Astrocyte (in vitro differentiated cells and primary cell): ENCODE results near the gene ALG6. TPM values are rescaled to one million over a fixed set of nuclear protein-coding genes. Genes with fewer than 3 reads are reported as not detected.

ENCODE experiments used
- DNase-seq: peaks from one replicate; pipeline ENCODE4 v3.0.0-alpha.2; 2010; ENCODE audit warnings: low read depth
- FAIRE-seq: peaks from 2 replicates; lab custom pipeline; 2011; peaks lifted over from hg19 to GRCh38; lab: Jason Lieb, UNC
- H2AFZ ChIP-seq: 2 replicates; pipeline ENCODE4 v1.6.0; 2012; ENCODE audit warnings: low read depth, low read length, inconsistent platforms
- H3K27ac ChIP-seq: 2 replicates; pipeline ENCODE4 v1.5.1; 2011; ENCODE audit warnings: low read depth, low read length, inconsistent platforms
- H3K27me3 ChIP-seq: 2 replicates; pipeline ENCODE4 v1.6.0; 2011; ENCODE audit warnings: low read length, inconsistent platforms; ENCODE audit not compliant: insufficient read depth
- H3K36me3 ChIP-seq: 2 replicates; pipeline ENCODE4 v1.5.1; 2011; ENCODE audit warnings: low read length, inconsistent platforms; ENCODE audit not compliant: insufficient read depth
- H3K4me1 ChIP-seq: 2 replicates; pipeline ENCODE4 v1.5.1; 2011; ENCODE audit warnings: low read length, inconsistent platforms; ENCODE audit not compliant: insufficient read depth
- H3K4me2 ChIP-seq: 2 replicates; pipeline ENCODE4 v1.6.0; 2012; ENCODE audit warnings: low read length, inconsistent platforms
- H3K4me3 ChIP-seq: 2 replicates; pipeline ENCODE4 v1.5.1; 2011; ENCODE audit warnings: low read depth, mild to moderate bottlenecking, low read length, inconsistent platforms; ENCODE audit not compliant: insufficient read depth
- H3K79me2 ChIP-seq: 2 replicates; pipeline ENCODE4 v1.6.0; 2012; ENCODE audit warnings: mild to moderate bottlenecking, low read length, inconsistent platforms; ENCODE audit not compliant: insufficient read depth
- H3K9ac ChIP-seq: 2 replicates; pipeline ENCODE4 v1.6.0; 2012; ENCODE audit warnings: mild to moderate bottlenecking, low read length, inconsistent platforms
- H3K9me3 ChIP-seq: 2 replicates; pipeline ENCODE4 v1.5.1; 2012; ENCODE audit warnings: low read depth, mild to moderate bottlenecking, low read length, inconsistent platforms; ENCODE audit not compliant: insufficient read depth
- H4K20me1 ChIP-seq: 2 replicates; pipeline ENCODE4 v1.6.0; 2012; ENCODE audit warnings: low read length, inconsistent platforms; ENCODE audit not compliant: insufficient read depth
- H3K27ac Mint-ChIP-seq: one replicate; pipeline ENCODE4 v1.8.0; 2021; ENCODE audit warnings: mild to moderate bottlenecking, mixed read lengths; ENCODE audit not compliant: unreplicated experiment
- H3K27me3 Mint-ChIP-seq: one replicate; pipeline ENCODE4 v1.8.0; 2021; ENCODE audit warnings: low read depth, mixed read lengths; ENCODE audit not compliant: unreplicated experiment
- H3K36me3 Mint-ChIP-seq: one replicate; pipeline ENCODE4 v1.8.0; 2021; ENCODE audit warnings: low read depth, mixed read lengths; ENCODE audit not compliant: unreplicated experiment
- H3K4me1 Mint-ChIP-seq: one replicate; pipeline ENCODE4 v1.8.0; 2021; ENCODE audit warnings: low read depth, mixed read lengths; ENCODE audit not compliant: unreplicated experiment
- H3K4me3 Mint-ChIP-seq: one replicate; pipeline ENCODE4 v1.8.0; 2021; ENCODE audit warnings: mild to moderate bottlenecking, moderate library complexity, mixed read lengths; ENCODE audit not compliant: unreplicated experiment
- H3K9me3 Mint-ChIP-seq: one replicate; pipeline ENCODE4 v1.8.0; 2021; ENCODE audit warnings: mild to moderate bottlenecking, mixed read lengths; ENCODE audit not compliant: unreplicated experiment
- EZH2 ChIP-seq: IDR thresholded peaks from 2 replicates; pipeline ENCODE4 v1.6.1; 2012; ENCODE audit warnings: mild to moderate bottlenecking, low read length, inconsistent platforms; ENCODE audit not compliant: insufficient read depth
- total RNA-seq: library from RNA; stranded (reverse); gene quantifications from 2 replicates; pipeline ENCODE4 v1.2.1, GENCODE V29; 2021
- TF ChIP-seq, protein P1 (sequence below): IDR thresholded peaks from 2 replicates; pipeline ENCODE4 v1.5.1; 2011; ENCODE audit warnings: low read depth, mild to moderate bottlenecking, inconsistent platforms, low read length, moderate library complexity; ENCODE audit not compliant: insufficient read depth

Gene ALG6
- total RNA-seq, 1 donor from 2014 or later: 7.8 TPM

DNA sequence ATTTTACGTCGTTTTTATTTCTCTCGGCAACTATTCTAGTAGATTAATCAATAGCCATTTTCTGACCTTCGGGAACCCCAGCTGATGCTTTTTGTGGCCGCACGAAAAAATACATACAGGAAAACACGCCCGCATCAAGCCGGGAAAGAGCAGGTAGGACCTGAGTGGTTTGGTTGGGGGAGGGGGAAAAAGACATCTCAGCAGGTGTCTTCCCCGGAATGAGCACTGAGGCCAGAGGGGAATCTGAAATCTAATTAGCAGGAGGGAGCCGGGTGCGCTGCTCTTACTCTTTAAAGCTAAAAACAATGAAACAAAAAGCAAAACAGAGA lies 45.7 kb upstream of the ALG6 start:
- H3K27me3 Mint-ChIP-seq: peaks cover 65% of the 10 kb centered on the region
- H3K36me3 ChIP-seq: no peaks in the 10 kb centered on the region
- H3K9me3 Mint-ChIP-seq: peaks cover 35% of the 10 kb centered on the region
- TF ChIP-seq EZH2: no peak
- TF ChIP-seq, protein P1, sequence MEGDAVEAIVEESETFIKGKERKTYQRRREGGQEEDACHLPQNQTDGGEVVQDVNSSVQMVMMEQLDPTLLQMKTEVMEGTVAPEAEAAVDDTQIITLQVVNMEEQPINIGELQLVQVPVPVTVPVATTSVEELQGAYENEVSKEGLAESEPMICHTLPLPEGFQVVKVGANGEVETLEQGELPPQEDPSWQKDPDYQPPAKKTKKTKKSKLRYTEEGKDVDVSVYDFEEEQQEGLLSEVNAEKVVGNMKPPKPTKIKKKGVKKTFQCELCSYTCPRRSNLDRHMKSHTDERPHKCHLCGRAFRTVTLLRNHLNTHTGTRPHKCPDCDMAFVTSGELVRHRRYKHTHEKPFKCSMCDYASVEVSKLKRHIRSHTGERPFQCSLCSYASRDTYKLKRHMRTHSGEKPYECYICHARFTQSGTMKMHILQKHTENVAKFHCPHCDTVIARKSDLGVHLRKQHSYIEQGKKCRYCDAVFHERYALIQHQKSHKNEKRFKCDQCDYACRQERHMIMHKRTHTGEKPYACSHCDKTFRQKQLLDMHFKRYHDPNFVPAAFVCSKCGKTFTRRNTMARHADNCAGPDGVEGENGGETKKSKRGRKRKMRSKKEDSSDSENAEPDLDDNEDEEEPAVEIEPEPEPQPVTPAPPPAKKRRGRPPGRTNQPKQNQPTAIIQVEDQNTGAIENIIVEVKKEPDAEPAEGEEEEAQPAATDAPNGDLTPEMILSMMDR: no peak
- no peak overlapping the region for H3K27ac ChIP-seq
- peaks cover 7% of the 10 kb centered on the region for H3K4me1 ChIP-seq
- no peak for DNase-seq
- H3K79me2 ChIP-seq: no peaks in the 10 kb centered on the region
- peaks cover 15% of the 10 kb centered on the region for H4K20me1 ChIP-seq
- H2AFZ ChIP-seq: peak overlapping the region; percentile 33
- peaks cover 4% of the 10 kb centered on the region for H3K9me3 ChIP-seq
- no peak for FAIRE-seq
- H3K27ac Mint-ChIP-seq: peak overlapping the region; percentile 62
- peak overlapping the region; percentile 77 for H3K4me2 ChIP-seq
- H3K9ac ChIP-seq: no peak overlapping the region
- H3K4me1 Mint-ChIP-seq: peaks cover 2% of the 10 kb centered on the region
- H3K4me3 Mint-ChIP-seq: peak overlapping the region; percentile 57
- H3K4me3 ChIP-seq: peak overlapping the region; percentile 29
- H3K27me3 ChIP-seq: peaks cover 87% of the 10 kb centered on the region
- peaks cover 3% of the 10 kb centered on the region for H3K36me3 Mint-ChIP-seq

DNA sequence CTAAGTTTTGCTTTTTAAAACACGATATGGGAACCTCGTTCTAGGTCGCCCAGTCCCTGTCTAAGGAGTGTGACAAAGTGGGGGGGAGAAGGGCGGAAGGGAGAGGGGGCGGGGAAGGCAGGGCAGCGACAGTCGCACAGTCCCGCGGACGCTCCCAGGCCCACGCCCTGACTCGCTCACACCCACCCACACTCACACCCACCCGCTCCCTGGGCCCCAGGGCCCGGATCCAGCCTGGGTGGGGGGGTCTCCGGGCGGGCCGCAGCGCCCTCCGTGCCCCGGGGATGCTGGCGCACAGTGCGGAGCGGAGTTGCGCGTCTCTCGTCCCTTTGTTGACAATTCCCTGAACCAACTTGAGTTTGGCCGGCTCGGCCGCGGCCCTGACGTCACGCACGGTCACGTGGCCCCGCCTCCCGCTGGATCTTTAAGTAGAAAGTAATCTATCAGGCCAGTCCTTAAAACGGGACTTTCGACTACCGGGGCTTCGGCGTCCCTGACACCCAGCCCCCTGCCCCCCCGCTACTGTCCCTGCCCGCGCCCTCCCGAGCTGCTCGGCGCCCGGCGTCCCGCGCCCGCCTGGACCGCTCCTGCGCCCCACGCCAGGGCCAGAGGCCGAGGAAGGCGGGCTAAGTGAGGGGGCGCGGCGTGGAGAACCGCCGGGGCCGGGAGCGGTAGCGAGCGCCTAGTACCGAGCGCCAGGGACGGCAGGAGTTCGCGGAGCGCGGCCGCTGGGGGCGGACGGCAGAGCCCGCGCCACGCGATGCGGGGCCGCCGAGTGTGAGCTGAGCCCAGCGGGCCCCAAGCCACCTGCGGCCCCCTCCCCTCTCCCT lies 45.1 kb upstream of the ALG6 start, which contains the start of gene FOXD3:
TSS of gene FOXD3 (plus strand) at position 454 of the 830 bp plus-strand sequence. CDS start 492 bp downstream, outside the sequence.
- peak within 1 kb of the TSS; percentile 57 for H3K4me3 Mint-ChIP-seq
- Histone ChIP-seq H3K4me1 (peaks cover 6% of the 10 kb centered on the region), H3K36me3 (no peaks in the 10 kb centered on the region), H3K79me2 (no peaks in the 10 kb centered on the region), H3K27me3 (peaks cover 88% of the 10 kb centered on the region), H3K27ac (no peak within 1 kb of the TSS), H4K20me1 (peaks cover 20% of the 10 kb centered on the region), H2AFZ (peak within 1 kb of the TSS; percentile 66), H3K9me3 (peaks cover 4% of the 10 kb centered on the region), H3K4me3 (peak within 1 kb of the TSS; percentile 29), H3K4me2 (peak within 1 kb of the TSS; percentile 77), H3K9ac (no peak within 1 kb of the TSS)
- H3K27ac Mint-ChIP-seq: peak within 1 kb of the TSS; percentile 62
- H3K36me3 Mint-ChIP-seq: peaks cover 3% of the 10 kb centered on the region
- DNase-seq: no peak
- H3K27me3 Mint-ChIP-seq: peaks cover 71% of the 10 kb centered on the region
- FAIRE-seq: no peak
- H3K4me1 Mint-ChIP-seq: peaks cover 2% of the 10 kb centered on the region
- peaks cover 37% of the 10 kb centered on the region for H3K9me3 Mint-ChIP-seq
- TF ChIP-seq EZH2: no peak
- TF ChIP-seq, protein P1: no peak
